Measurements from ENCODE around the gene GPR157. TPM values are rescaled to one million over a fixed set of nuclear protein-coding genes. Genes with fewer than 3 reads are reported as not detected.

GPR157 gene
- total and polyA plus RNA-seq, 2 of the 13 experiments (the other 11 are each of a cell fraction or from before 2014, with no cell fraction given), result 10.1 to 19.2 TPM

DNA sequence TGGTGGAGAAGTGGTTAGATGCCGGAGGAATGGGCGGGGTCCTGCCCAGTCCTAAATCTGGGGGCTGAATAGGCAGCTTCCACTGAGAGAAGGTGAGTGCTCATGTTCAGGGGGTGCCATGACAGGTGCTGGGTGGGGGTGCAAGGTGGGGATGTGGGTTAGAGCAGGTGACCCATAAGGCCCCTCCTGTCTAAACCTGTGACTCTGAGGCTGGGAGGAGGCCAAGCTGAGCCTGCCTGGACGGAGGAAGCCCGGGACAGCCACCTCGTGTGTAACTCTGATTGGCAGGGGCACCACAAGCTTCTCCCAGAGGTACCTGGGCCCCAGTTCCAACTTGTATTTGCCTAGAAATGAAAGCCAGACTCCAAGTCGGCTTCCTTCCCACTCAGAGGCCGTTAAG, 10.7 kb downstream of the GPR157 start (continued):
- TF ChIP-seq, protein P1, sequence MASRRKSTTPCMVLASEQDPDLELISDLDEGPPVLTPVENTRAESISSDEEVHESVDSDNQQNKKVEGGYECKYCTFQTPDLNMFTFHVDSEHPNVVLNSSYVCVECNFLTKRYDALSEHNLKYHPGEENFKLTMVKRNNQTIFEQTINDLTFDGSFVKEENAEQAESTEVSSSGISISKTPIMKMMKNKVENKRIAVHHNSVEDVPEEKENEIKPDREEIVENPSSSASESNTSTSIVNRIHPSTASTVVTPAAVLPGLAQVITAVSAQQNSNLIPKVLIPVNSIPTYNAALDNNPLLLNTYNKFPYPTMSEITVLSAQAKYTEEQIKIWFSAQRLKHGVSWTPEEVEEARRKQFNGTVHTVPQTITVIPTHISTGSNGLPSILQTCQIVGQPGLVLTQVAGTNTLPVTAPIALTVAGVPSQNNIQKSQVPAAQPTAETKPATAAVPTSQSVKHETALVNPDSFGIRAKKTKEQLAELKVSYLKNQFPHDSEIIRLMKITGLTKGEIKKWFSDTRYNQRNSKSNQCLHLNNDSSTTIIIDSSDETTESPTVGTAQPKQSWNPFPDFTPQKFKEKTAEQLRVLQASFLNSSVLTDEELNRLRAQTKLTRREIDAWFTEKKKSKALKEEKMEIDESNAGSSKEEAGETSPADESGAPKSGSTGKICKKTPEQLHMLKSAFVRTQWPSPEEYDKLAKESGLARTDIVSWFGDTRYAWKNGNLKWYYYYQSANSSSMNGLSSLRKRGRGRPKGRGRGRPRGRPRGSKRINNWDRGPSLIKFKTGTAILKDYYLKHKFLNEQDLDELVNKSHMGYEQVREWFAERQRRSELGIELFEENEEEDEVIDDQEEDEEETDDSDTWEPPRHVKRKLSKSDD (CRISPR knock-in tag; IDR thresholded peaks at IDR 0.05; ENCODE audit: low read depth), result no peak
- TF ChIP-seq ATF3 (CRISPR knock-in tag; IDR thresholded peaks at IDR 0.05) (no peak), ZNF577 (CRISPR knock-in tag; IDR thresholded peaks at IDR 0.05; ENCODE audit: borderline replicate concordance, low read depth) (no peak), ZNF501 (CRISPR knock-in tag; IDR thresholded peaks at IDR 0.05) (no peak)

DNA sequence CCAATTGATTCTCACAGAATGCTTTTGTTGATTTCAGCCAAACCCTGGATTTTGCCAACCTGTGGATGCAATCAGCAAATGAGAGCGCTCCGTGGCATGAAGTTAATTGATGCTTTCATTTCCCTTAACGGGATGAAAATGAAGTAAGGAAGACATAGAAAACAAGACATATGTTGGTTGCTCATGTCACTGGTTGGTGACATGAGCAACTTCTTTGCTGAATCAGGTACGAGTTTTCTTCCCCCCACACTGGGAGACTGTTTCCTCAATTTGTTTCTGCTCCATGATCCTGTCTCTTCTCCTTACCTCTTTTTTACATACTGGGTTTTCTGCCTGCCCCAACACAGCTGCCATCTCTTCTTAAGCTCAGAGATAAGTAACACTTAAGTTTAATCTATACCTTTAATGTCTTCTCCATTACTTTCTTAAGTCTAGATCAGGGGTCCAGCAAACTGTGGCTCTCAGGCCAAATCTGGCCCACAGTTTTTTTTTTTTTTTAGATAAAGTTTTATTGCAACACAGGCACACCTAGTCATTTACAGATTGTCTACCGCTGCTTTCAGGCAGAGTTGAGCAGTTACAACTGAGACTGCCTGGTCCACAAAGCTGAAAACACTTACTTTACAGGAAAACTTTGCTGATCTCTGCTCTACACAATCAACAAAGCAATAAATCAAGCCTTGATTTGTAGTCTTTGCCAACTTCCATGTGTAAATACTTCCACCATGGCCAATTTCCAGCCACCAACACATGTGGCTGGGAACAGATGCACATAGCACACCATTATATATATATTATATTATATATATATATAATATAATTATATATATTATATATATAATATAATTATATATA, 13.3 kb downstream of the GPR157 start:
- Histone ChIP-seq H3K27me3 (ENCODE audit: control insufficient read depth in 1 of 2, insufficient read depth in 2 of 2, low read length in 2 of 2) (no peaks in the 10 kb centered on the region), H3K9ac (ENCODE audit: insufficient read depth, low read depth, low read length) (no peak overlapping the region), H3K4me3 (replicated peaks in 1 of 3; ENCODE audit: insufficient read depth in 1 of 3, low read depth in 2 of 3, low read length in 3 of 3) (no peak overlapping the region), H3K9me3 (ENCODE audit: low read length) (no peaks in the 10 kb centered on the region), H3K4me2 (ENCODE audit: low read depth, low read length) (no peak overlapping the region), H2AFZ (ENCODE audit: low read length) (no peak overlapping the region), H3K36me3 (replicated peaks in 1 of 2; ENCODE audit: control insufficient read depth in 1 of 2, insufficient read depth in 2 of 2, low read length in 2 of 2) (peaks cover 6 to 19% of the 10 kb centered on the region in 2 experiments; a peak in 3 of 5 replicates), H4K20me1 (ENCODE audit: insufficient read depth, low read length) (no peaks in the 10 kb centered on the region), H3K79me2 (ENCODE audit: insufficient read depth, low read length) (peaks cover 8% of the 10 kb centered on the region), H3K27ac (ENCODE audit: extremely low read length, insufficient read depth, low read length) (peak overlapping the region; percentile 43), H3K4me1 (ENCODE audit: insufficient read depth, low read length) (peaks cover 71% of the 10 kb centered on the region)
- ChIA-PET CTCF (ENCODE audit: low intra/inter-chr PET ratio, low total read pairs) (no interaction called here), POLR2A (no interaction called here)
- FAIRE-seq (no peak), DNase-seq (ENCODE audit: low spot score) (no peak), ATAC-seq (no peak)
- 95% methylated on average over 5 of the region's 5 CpGs for WGBS (ENCODE audit: low lambda C conversion rate)
- BruUV-seq (replicated peaks), result no TSS peak
- intact Hi-C loops (cut with micrococcal nuclease; ENCODE audit: unreplicated experiment) (no loop called here), in situ Hi-C loops (cut with HindIII; ENCODE audit: extremely low pct_ligation_motif_present, low pct_unique_long_range_greater_than_20kb) (no loop called here)
- TF ChIP-seq TARDBP (CRISPR knock-in tag; IDR thresholded peaks at IDR 0.05) (no peak), JARID2 (CRISPR knock-in tag; IDR thresholded peaks at IDR 0.05; ENCODE audit: insufficient replicate concordance) (no peak), FOXK2 (IDR thresholded peaks at IDR 0.05) (no peak)
- TF ChIP-seq, protein P2, sequence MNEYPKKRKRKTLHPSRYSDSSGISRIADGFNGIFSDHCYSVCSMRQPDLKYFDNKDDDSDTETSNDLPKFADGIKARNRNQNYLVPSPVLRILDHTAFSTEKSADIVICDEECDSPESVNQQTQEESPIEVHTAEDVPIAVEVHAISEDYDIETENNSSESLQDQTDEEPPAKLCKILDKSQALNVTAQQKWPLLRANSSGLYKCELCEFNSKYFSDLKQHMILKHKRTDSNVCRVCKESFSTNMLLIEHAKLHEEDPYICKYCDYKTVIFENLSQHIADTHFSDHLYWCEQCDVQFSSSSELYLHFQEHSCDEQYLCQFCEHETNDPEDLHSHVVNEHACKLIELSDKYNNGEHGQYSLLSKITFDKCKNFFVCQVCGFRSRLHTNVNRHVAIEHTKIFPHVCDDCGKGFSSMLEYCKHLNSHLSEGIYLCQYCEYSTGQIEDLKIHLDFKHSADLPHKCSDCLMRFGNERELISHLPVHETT (CRISPR knock-in tag; conservative IDR thresholded peaks at IDR 0.05), result no peak

Measured in HepG2 (cell line).